GM12891 (cell line): ENCODE data around the gene EDARADD.

Experiments
- POLR2A ChIP-seq: IDR thresholded peaks from 2 replicates; pipeline ENCODE4 v1.6.1; 2011; ENCODE audit warnings: low read depth, low read length, control low read depth
- POLR2AphosphoS5 ChIP-seq: IDR thresholded peaks from 2 replicates; pipeline ENCODE4 v1.6.1; 2011; ENCODE audit warnings: low read depth, low read length, control low read depth
- TAF1 ChIP-seq: IDR thresholded peaks from 2 replicates; pipeline ENCODE4 v1.6.1; 2011; ENCODE audit warnings: low read depth, low read length, control low read depth

- TF ChIP-seq TAF1 (no peak), POLR2AphosphoS5 (no peak), POLR2A (no peak)
These were observed 4.8 kb upstream of the EDARADD start for GRCh38 chr1:236389253-236389652.
